CD4-positive, alpha-beta T cell treated with Interleukin-15 for 4 hours (primary cell): ENCODE data around the gene IRF1.
"Not testable (repeated sequence)": the region's sequence is repeated elsewhere in the genome, so short reads cannot be mapped to it uniquely, and the experiment has no call there.

Experiments
- DNase-seq: peaks from one replicate; pipeline ENCODE4 v3.0.0-alpha.2; 2020; ENCODE audit warnings: low spot score

Gene IRF1

GRCh38 chr5:132490484-132491367 is at the start of gene IRF1:
TSS of gene IRF1 (minus strand) at chr5:132490773. CDS start at chr5:132489478, 1,295 bp downstream.
- DNase-seq, result peak; percentile 98

- no peak for DNase-seq
Measured at GRCh38 chr5:132540149-132540548, 49.6 kb upstream of the IRF1 start.

- DNase-seq, result no peak
Measured at GRCh38 chr5:132539716-132540115, 49.1 kb upstream of the IRF1 start.

GRCh38 chr5:132530946-132531345 is 40.4 kb upstream of the IRF1 start:
- no peak for DNase-seq

GRCh38 chr5:132528866-132529634 is 38.5 kb upstream of the IRF1 start:
- peak; percentile 28 for DNase-seq

GRCh38 chr5:132528021-132528420 is 37.4 kb upstream of the IRF1 start:
- DNase-seq, result no peak

GRCh38 chr5:132526974-132527564 is 36.5 kb upstream of the IRF1 start:
- no peak for DNase-seq

- peak; percentile 54 for DNase-seq
Measured at GRCh38 chr5:132526290-132526973, 35.9 kb upstream of the IRF1 start.

GRCh38 chr5:132525299-132525724 is 34.7 kb upstream of the IRF1 start:
- DNase-seq, result no peak

GRCh38 chr5:132524877-132525276 is 34.3 kb upstream of the IRF1 start:
- DNase-seq, result not testable (repeated sequence)

- DNase-seq, result not testable (repeated sequence)
Measured at GRCh38 chr5:132522067-132522466, 31.5 kb upstream of the IRF1 start.

GRCh38 chr5:132513618-132514336 is 23.2 kb upstream of the IRF1 start:
- not testable (repeated sequence) for DNase-seq

- DNase-seq, result no peak
Measured at GRCh38 chr5:132510076-132510475, 19.5 kb upstream of the IRF1 start.

GRCh38 chr5:132506094-132506692 is 15.6 kb upstream of the IRF1 start:
- no peak for DNase-seq

- DNase-seq, result no peak
Measured at GRCh38 chr5:132505641-132506040, 15.1 kb upstream of the IRF1 start.

- no peak for DNase-seq
Measured at GRCh38 chr5:132504746-132505145, 14.2 kb upstream of the IRF1 start.

GRCh38 chr5:132503244-132503643 is 12.7 kb upstream of the IRF1 start:
- no peak for DNase-seq

GRCh38 chr5:132501961-132502931 is 11.7 kb upstream of the IRF1 start:
- no peak for DNase-seq

- no peak for DNase-seq
Measured at GRCh38 chr5:132501629-132501956, 11.0 kb upstream of the IRF1 start.
